G401 (cell line): ENCODE data around the gene SLC22A14. TPM values are rescaled to one million over a fixed set of nuclear protein-coding genes. Genes with fewer than 3 reads are reported as not detected.
"Not testable (repeated sequence)": the region's sequence is repeated elsewhere in the genome, so short reads cannot be mapped to it uniquely, and the experiment has no call there.

Experiments
- DNase-seq: peaks from one replicate; pipeline ENCODE4 v3.0.0-alpha.2; 2015; ENCODE audit warnings: low spot score
- in situ Hi-C: cut with HindIII; loops from 2 replicates; pipeline ENCODE4 v1.10.0; 2016; ENCODE audit warnings: low sequenced_read_pairs, mixed read lengths
- total RNA-seq: library from RNA; depleted of rRNA; stranded (reverse); fragments of >200 nt; shearing (Covaris generic); gene quantifications from 2 replicates; pipeline ENCODE4 v1.2.3, GENCODE V29; 2014

The SLC22A14 gene
- total RNA-seq, 1 experiment from 2014 or later, result not detected

DNA sequence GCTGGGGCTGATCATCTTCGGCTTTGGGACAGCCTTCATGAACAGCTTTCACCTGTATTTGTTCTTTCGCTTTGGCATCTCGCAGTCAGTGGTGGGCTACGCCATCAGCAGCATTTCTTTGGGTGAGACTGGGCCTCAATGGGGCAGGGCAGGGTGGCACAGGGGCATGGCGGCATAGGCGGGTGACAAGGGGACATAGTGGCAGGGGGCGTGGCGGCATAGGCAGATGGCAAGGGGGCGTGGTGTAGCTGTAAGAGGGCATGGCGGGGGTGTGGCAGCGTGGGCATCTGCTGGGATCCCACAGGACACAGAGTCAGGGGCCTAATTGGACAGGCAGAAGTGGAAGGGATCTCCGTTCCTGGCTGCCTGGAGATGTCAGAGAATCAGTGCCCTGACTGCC is 25.5 kb downstream of the SLC22A14 start:
- no peak for DNase-seq
- in situ Hi-C loops, result no loop called here

DNA sequence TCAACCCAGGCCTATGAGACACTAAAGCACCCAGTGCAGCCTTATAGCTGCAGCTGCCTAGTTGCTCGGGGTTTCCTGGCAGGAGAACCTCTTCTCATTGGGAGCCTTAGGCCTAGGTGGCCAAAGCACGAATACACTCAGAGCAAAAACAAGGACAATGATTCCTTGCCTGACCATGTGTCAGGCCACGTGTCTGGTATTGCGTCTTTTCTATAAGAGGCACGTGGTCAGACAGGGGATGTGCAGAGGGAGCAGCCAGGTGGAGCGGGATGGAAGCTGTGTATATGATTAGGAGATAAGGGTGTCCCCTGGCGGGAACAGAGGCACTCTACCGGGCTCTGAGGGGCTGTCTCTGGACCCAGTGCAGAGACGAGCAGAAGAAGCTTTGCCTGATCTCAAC is 26.4 kb downstream of the SLC22A14 start:
- no peak for DNase-seq
- in situ Hi-C loops, result no loop called here

DNA sequence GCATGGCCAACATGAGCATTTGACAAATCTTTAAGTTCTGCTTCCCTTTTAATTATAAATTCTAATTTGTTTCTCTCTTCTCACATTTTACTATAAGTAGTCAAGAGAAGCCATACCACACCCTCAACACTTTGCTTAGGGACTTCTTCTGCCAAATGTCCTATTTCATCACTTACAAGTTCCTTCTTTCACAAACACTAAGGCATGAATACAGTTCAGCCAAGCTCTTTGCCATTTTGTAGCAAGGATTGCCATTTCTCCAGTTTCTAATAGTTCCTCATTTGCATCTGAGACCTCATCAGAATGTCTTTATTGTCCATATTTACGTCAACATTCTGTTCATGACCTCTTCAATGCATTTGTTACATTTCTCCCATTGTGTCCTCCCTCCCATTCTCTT is 29.4 kb downstream of the SLC22A14 start:
- in situ Hi-C loops, result no loop called here
- no peak for DNase-seq

DNA sequence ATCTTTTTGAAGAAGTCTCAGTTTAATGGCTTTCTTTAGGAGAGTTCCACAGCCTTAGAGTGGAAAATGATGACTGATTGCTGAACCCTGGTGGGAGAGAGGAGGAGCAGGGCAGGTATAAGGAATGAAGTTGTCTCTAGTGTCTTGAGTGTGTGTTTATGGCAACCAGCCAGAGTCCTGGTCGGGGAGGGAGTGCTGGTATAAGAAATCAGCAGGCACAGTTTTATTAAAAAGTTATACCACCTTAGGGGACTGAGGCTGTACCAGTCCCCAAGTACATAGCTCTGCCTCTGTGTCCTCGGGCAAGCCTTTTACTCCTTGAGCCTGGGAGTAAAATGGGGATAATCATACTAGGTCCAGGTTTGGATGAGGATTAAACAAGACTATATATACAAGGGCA is 29.8 kb downstream of the SLC22A14 start:
- in situ Hi-C loops, result no loop called here
- DNase-seq, result no peak

DNA sequence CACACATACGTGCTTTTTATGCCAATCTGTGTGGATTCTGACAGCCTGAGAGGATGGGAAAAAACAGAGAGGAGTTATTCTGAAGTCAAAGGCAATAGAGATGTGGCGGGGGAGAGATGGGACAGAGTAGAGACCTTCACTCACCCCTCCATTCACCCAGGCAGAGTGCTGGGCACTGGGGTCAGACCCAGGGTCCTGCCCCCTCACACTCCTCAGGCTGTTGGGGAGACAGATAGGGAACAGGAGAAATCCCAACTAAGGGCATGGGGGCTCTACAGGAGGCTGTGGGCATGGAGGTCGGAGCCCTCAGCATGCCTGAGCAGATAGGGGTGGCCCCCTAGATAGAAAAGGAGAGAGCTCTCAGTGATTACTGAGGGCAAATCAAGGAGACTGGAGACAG is 30.3 kb downstream of the SLC22A14 start:
- no peak for DNase-seq
- in situ Hi-C loops, result no loop called here

DNA sequence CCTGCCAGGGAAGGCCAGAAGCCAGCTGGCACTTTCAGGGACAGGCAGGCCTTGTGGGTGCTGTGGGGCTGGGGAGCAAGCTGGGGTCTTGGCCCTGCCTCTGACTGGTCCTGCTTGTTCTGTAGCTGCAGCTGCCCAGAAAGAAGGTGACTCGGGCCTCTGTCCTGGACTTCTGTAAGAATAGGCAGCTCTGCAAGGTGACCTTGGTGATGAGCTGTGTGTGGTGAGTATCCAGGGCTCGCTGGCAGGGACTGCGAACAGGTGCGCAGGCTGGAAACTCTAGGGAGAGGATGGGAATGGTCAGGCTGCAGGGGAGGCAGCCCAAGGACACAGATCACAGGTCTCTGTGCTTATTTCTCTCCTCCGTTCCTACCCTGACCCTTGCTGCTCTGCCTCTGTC is 31.2 kb downstream of the SLC22A14 start:
- peak; percentile 3 for DNase-seq
- in situ Hi-C loops, result no loop called here

DNA sequence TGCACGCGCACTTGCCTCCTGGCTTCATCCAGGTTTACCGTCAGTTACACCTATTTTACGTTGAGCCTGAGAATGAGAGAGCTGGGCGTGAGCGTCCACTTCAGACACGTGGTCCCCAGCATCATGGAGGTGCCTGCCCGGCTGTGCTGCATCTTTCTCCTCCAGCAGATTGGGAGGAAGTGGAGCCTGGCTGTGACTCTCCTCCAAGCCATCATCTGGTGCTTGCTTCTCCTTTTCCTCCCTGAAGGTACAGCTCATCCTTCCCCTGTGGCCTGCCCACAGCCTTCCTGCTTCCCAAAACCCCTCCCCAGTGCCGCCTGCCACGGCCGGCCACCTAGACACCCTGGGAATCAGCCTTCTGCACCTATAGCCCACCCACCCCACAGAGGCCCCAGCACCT is 31.6 kb downstream of the SLC22A14 start:
- peak; percentile 12 for DNase-seq
- in situ Hi-C loops, result no loop called here

DNA sequence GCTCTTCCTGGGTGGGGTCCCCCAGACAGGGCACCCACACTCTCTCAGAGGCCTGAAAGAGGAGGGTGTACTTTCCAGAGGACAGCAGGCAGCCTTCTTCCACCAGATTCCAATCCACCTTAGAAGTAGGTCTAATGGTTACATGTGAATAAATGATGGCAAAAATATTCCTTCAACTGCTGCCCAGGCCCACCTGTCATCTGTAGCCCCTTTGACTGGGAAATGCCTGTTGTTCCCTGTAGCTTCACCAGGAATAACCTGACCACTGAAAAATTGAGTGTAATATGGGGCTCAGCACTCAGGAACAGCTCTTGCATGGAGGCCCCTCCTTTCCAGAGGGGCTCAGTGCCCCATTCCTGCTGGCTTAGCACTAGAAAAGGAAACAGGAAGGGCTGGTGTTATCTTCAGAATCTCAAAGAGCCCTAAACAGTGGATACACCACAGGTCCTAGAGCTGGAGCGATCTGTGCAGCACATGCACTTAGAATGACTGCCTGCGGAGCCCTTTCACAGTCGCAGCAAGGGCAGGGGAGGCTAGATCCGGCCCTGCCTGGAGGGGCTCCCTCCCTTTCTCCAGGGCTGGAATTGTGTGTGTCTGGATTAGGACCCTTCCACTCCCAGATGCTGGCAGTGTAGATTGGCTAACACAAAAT is 32.1 kb downstream of the SLC22A14 start:
- in situ Hi-C loops, result no loop called here
- DNase-seq, result no peak

DNA sequence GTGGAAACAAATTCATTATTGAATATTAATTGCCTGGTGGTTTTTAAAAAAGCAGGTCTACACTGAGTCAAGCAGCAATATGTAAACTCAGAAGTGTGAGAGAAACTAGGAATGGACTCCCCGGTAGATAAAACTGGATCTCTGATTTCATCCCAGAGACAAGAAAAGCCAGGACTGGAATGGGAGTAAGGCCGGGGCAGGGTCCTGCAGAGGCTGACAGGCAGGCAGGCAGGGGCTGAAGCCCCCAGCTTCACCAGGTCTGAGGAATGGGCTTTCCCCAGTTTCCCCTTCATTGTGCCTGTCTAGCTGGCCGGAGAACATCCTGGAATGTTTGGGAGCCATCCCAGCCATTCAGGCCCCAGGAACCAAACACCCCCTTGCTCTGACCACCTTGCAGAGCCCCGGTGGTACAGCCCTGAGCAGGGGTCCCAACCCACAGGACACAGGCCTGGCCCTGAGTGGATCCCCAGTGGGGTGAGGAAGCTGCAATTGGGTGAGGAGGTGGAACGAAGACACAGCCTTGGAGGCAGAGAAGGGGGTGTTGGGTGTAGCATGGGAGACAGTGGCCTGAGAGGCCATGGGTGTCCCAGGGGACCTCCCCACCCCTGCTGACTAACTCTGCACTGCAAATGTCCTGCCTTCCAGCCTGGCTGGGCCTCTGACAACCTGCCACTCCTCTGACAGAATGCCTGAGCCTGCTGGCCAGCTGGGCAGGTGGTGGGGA is 32.8 kb downstream of the SLC22A14 start:
- in situ Hi-C loops, result no loop called here
- DNase-seq, result no peak

DNA sequence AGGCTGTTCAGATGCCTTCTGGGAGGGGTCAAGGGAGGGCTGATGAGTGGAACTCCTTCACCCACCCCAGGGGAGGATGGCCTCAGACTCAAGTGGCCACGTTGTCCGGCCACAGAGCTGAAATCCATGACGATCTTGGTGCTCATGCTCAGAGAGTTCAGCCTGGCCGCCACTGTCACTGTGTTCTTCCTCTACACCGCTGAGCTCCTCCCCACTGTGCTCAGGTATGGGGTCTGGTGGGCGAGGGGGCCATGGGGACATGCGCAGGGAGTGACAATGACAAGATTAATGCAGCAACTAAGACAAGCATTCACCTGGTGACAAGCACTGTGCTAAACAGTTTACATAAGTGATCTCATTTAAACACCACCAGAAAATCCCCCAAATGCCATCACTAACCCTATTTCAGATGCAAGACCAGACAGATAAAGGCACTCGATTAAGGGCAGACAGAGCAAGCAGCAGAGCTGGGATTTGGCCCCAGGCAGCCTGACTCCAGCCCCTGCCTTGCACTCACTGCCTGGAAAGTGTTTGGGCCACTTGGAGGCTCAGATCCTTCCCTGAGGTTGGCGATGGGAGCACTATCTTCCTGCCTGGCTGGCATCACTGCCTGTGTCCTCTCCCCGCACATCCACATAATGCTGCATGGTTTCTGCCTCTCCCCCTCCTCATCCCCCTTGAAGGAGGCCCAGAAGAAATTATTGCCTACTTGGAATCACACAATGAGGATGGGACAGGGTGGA is 33.6 kb downstream of the SLC22A14 start:
- in situ Hi-C loops, result no loop called here
- DNase-seq, result no peak

DNA sequence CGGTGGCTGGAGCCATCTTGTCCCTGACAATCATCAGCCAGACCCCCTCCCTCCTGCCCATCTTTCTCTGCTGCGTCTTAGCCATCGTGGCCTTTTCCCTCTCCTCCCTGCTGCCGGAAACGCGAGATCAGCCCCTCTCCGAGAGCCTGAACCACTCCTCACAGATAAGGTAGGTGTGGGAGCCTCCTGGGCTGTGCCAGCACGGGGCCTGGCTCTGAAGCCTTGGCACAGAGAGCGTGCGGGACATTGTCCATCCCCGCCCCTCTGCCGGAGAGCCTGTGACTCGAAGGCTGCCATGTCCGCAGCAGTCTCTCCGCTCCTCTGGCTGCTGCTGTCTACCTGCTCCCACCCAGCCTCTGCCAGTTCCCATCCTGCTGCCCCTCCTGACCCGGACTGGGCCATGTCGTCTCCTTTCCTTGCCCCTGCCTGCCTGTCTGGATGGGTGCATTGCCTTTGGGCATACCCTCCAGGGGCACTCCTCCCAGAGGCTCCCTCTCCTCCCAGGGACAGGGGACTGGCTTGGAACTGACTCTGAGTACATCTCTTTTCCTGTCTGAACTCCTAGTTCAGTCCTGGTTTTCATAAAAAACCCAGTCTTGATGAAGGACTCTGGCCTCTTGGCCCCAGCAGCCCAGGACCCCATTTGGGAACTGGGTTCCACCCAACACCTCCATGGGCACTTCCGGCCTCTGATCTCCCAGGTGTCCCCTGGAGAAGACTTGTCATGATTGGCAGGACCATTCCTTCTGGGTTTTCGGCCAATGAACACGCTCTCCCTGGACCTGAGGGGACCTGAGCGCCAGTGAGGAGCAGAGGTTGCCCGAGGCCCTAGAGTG is 34.5 kb downstream of the SLC22A14 start:
- no peak for DNase-seq
- in situ Hi-C loops, result no loop called here

DNA sequence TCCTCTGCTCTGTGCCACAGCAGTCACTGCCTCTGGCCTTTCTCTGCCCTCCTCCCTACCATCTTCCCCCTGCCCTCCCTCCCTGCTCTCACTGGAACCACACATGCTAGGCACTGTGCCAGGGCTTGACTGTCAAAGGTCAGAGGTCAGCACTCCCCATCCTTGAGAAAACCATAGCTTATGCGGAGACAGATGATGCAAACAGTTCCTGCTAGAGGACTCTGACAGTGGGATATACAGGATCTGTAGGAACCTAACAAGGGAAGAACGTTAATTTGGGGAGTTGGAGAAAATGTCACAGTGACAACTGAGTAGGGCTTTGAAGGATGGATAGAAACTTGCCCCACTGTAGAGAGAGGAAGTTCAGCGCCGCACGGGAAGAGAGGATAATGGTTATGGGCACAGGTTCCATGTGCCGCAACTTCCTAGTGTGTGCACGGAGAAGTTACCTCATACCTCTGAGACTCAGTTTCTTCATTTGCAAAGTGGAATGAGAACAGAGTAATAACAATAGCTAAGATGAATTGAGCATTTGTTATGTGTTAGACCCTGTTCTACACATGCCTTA is 35.2 kb downstream of the SLC22A14 start:
- no peak for DNase-seq
- in situ Hi-C loops, result no loop called here

DNA sequence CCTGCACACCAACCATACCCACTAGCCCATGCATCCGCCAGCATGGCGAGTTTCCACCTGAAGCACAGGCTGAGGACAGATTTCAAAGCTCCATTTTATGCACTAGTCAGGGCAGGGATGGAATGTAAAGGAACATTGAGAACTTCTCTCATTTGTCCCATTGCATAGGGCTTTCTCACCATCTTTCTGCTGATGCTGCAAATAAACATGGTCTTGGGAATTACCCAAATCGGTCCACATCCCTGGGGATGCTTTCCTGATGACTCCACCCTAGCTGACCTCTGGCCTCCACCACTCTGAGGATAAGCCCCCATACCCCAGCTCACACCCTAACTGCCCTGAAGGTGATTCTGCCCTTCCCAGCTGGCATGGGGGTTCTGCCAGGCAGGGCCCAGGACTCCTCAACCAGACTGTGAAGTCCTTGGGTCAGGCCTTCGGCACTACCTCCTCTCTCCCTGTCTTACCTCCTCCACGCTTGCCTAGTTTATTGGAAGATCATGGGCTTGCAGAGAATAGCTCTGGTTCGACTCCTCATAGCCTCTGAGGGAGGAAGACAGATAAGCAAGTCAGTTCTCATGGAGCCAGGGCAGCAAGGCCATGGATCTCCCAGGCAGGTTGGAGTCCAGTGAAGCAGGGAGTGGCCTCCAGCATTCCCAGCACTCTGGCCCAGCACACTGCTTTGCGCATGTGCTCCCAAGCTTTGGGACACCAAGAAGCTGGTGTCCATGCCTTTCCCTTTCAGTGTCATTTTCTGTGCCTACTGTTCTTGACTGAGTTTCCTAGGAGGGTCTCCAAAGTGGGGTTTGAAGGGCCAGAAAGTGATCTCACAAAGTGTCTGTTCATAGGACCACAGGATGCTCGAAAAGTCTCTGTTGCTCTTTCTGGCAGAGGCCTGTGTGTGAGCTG is 36.9 kb downstream of the SLC22A14 start:
- in situ Hi-C loops, result no loop called here
- no peak for DNase-seq

DNA sequence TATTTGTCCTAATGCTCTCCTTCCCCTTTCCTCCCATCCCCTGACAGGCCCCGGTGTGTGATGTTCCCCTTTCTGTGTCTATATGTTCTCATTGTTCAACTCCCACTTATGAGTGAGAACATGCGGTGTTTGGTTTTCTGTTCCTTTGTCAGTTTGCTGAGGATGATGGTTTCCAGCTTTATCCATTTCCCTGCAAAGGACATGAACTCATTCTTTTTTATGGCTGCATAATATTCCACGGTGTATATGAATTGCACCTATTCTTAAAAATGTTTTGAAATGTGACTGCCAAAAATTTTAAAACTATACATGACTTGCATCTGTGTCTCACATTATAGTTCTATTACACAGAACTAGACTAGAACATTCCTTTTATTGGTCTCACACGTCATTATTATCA is 38.5 kb downstream of the SLC22A14 start:
- DNase-seq, in situ Hi-C loops: not testable (repeated sequence)

DNA sequence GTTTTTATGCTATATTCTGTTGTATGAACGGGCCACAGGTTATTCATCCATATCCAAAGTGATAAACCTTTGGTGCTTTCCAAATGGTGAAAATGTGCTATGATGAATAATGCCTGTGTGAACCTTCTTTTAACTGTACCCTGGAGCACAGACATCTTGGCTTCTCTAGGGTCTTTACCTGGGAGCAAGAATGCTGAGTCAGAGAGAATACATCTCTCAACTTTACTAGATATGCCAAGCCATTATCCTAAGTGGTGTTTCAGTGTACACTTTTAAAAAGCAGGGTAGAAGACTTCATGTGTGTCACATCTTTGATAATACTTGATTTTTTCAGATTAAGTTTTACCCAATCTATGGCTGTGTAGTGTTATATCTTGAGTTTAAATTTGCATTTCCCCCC is 41.0 kb downstream of the SLC22A14 start:
- no peak for DNase-seq
- in situ Hi-C loops, result no loop called here

DNA sequence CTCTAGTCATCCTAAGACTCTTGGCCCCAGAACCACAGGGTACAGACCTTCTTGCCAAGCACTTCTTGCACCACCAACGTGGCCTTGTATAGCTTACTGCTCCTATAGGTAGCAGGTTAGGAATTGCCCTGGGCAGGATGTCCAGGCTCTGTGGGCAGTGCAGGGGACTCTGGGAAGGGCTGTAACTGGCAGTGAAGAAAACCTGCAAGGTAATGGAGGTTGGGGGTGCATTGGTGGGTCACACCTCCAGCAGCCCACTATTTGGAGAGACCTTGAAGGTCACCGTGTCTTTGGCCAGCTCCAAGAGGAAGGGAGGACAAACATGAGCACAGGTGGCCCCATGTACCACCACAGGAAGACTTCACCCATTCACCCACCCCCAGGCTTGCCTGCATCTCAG is 43.2 kb downstream of the SLC22A14 start:
- DNase-seq, result no peak
- in situ Hi-C loops, result no loop called here

DNA sequence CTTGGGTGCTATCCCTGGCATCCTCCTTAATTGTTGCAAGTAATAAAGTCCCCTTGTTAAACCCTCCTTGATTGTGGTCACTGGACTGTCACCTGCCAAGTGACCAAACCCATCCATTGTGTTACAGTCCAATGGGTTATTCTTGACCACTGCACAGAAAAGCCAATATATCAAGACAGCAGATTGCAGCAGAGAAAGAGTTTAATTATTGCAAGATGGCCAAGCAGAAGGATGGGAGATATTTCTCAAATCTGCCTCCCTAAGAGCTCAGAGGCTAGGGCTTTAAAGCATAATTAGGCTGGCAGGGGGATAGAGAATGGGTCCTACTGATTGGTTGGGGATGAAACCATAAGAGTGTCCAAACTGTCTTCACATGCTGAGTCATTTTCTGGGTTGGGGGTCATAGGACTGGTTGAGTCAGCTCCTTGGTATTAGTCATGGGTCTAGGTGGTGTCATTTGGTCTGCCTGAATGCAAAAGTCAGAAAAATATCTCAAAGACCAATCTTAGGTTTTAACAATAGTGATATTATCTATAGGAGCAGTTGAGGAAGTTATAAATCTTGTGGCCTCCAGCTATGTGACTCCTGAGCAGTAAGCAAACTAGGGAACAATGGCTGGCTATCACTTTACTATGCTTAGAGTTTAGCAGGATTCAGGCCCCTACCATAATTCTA is 45.4 kb downstream of the SLC22A14 start:
- in situ Hi-C loops, result no loop called here

More for the DNA sequence above, 45.4 kb downstream of the SLC22A14 start:
- no peak for DNase-seq
